Renal cortical epithelial cell (primary cell): ENCODE data around the gene CCDC9B. TPM values are rescaled to one million over a fixed set of nuclear protein-coding genes. Genes with fewer than 3 reads are reported as not detected.

Experiments used
- DNase-seq: peaks from one replicate; pipeline ENCODE4 v3.0.0-alpha.2; 2011; ENCODE audit warnings: low read depth
- total RNA-seq: library from RNA; depleted of rRNA; stranded (reverse); fragments of >200 nt; gene quantifications from 2 replicates; pipeline ENCODE4 v1.2.3, GENCODE V29; 2014

The CCDC9B gene
- total RNA-seq, 1 donor from 2014 or later: 165 TPM

- peak; percentile 27 for DNase-seq
These were observed 30.5 kb downstream of the CCDC9B start for GRCh38 chr15:40310001-40310959.

DNA sequence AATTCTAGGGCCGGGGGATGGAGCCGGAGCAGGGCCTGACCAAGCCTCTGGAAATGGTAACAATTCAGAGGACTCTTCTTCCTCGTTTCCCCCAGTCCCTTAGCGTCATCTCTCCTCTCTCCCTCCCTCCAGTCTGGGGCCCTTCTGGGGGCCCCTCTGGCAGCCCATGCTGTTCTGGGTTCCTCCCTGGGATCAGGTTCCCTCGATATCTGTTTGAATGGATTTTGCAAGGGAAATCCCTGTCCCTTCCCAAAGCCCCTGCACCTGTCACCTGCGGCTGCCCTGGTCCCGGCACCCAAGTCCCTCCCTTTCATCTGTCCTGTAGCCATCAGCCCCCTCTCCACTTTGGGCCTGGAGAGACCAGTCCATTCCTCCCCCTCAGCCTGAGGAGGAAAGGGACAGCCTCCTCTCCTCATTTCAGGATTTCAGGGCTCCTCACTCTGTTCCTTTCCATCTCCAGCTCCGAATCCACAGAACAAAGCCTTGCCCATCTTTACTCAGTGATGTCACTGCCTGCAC, 31.3 kb downstream of the CCDC9B start:
- no peak for DNase-seq

DNA sequence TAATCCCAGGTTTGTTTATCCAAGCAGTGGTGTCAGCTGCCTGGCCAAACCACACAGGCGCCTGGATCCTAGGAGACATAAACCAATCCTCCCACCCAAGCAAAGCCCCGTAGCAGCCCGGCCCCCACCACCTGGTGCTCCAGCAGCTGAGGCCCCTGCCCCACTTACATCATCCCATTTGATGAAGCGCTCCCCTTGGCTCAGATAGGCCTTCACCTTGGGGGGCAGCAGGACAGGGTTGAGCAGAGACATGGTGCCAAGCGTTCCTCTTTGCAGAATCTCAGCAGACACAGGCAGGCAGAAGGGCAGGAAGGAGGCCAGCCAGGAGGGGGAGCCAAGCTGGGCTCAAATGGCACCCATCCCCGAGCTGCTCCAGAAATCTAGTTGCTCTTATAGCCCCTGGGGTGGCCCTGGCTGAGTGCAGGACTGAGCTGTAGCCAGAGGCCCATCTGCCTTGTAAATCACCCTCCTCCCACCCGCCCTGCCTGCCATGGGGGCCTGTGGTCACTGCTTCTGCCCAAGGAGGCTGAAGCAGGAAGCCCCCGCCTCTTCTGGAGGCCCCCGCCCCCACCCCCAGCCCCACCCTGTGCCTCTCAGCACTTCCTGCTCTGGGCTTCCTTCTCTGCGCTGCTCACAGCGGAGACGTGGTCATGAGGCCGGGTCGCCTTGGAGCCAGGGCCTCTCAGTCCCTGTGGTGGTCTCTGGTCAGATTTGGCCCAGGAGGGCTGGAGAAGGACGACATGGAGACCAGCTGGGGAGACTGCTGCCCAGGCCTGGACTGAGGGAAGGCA, 33.1 kb downstream of the CCDC9B start, which contains the start of gene PLCB2:
TSS of gene PLCB2 (minus strand) at position 515 of the 791 bp plus-strand sequence. CDS start at position 252, 263 bp downstream.
- no peak for DNase-seq

DNA sequence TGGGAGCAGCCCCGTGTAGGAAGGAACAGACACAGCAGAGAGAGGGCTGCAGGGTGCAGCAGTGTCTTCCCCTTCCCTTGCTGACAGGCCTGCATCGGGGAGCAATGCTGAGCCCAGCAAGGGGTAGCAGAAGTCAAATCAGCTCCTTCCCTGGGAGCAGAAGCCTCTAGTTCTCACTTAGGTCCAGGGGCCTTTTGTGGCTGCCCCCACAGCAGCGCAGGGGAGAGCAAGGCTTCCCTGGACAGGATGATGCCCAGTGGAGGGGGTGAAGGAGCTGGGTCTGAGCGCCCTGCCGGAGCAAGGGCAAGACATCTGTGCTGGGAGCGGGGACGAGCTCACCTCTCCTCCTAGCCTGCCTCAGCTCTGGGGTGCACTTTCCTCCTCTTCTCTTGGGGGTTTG, 33.8 kb downstream of the CCDC9B start:
- DNase-seq: no peak

GRCh38 chr15:40306371-40306770, 34.4 kb downstream of the CCDC9B start:
- DNase-seq: no peak

DNA sequence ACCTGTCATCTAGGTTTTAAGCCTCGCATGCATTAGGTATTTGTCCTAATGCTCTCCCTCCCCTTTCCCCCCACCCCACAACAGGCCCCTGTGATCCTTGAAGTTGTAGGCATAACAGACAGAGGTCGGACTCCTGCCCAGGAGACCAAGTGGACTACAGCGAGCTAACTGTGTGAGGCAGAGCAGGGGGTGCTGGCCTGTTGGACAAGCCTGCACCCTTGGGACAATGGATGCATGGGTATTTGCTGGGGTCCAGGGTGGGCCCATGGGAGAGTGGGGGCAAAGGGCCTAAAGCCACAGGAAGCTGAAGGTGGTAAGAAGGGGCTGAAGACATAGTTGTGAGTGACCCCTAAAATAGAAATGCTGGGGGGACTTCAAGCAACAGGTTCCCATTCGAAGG, 35.5 kb downstream of the CCDC9B start:
- DNase-seq: no peak

GRCh38 chr15:40303576-40303975, 37.2 kb downstream of the CCDC9B start:
- no peak for DNase-seq

- DNase-seq: no peak
These were observed 37.8 kb downstream of the CCDC9B start for GRCh38 chr15:40302981-40303380.

DNA sequence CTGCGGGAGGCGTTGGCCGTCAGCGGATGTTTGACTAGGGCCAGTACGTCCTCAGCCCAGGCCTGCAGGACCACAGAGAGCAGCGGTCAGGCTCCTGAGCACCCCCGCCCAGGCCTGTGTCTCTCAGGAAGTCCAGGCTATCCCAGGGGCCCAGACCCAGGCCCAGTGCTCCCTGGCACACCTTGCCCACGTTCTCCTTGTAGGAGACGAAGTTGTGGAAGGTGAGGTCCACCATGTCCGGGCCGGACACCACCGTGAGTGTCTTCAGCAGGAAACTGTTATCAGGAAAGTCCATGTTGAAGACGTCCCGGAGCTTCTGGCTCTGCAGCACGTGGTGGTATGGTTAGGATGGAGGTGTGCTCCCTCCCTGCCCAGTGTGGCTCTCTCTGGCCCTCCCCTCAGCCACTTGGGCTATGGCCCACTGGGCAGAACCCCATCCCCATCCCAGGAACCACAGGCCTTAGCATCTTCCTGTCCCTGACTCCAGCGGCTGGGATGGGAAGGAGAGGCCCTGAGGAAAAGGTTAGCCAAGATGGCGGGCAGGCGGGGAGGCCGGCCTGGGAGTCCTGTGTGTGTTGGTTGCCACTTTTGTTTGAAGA, 38.4 kb downstream of the CCDC9B start:
- DNase-seq: no peak

- DNase-seq: no peak
These were observed 39.1 kb downstream of the CCDC9B start for GRCh38 chr15:40301467-40302179.

GRCh38 chr15:40300771-40301170, 40.0 kb downstream of the CCDC9B start:
- DNase-seq: no peak

DNA sequence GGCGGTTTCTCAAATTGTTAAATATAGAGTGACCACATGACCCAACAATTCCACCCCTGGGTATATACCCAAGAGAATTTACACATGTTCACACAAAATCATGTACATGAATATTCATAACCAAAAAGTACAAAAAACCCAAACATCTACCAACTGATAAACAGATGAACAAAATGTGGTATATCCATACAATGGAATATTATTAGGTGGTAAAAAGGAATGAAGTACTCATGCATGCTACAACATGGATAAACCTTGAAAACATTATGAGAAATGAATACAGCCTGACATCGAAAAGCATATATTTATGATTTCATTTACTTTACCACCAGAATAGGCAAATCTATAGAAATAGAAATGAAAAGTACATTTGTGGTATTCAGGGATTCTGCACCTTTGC, 40.4 kb downstream of the CCDC9B start:
- no peak for DNase-seq

- DNase-seq: no peak
These were observed 42.4 kb downstream of the CCDC9B start for GRCh38 chr15:40298216-40298935.

DNA sequence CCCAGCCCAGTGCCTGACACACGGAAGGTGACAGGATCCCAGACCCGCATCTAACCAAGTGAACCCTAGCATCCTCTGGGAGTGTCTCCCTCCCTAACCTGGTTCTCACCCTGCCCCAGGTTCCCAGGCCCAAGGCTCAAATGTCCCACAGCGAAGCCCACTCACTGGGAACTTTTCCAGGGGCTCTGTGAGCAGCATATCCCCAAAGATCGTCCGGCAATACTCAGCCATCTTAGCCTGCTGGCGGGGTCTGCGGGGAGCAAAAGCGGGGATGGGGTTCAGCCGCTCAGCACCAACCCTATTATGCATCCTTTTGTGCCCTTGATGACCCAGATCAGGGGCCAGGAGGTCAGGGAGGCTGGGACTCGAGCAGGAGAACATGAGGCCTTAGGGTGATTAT, 43.4 kb downstream of the CCDC9B start:
- DNase-seq: no peak

DNA sequence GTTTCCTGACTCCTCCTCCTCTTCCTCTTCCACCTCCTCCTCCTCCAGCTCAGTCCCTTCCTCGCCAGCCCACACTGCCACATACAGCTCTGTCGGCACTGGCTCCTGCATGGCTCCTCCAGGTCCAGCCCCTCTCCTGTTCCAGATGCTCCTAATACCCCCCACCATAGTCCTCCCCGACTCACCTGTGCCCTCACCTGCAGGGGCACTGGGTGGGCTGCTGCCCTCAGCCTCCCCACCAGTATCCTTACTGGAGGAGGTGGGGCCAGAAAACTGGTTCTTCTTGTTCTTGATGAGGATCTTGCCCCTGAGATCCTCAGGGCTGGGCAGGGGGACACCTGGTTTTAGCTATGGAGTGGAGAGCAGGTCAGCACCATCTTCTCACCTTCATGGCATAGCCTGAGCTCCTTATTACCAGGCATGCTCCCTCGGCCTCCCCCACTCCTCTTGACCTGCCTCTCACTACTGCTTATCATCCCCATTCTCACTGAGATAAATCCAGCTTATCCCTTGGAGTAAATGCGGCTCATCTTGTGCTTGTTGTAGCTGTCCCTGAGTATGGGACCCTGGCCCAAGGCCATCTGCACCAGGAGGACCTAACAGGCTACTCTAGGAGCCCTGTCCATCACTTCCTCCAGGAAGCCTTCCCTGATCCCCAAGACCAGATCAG, 44.0 kb downstream of the CCDC9B start:
- DNase-seq: no peak

GRCh38 chr15:40295877-40296560, 44.7 kb downstream of the CCDC9B start:
- DNase-seq: no peak

DNA sequence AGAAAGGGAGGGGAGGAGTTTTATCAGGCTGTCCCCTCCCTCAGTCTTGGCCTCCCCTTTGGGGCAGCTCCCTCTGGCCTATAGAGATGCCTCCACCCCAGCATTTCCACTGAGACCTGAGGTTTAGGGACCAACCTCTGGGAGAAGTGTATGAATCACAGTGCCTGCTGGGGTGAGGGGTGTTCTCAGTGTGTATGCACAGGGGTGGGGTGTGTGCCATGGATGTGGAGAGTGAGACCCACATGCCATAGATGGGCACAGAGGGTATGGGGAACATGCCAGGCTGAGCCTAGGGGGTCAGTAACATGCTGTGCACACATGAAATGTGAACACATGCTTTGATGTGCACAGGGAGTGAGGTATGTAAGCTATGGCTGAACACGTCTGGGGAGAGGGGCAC, 45.4 kb downstream of the CCDC9B start:
- DNase-seq: no peak

DNA sequence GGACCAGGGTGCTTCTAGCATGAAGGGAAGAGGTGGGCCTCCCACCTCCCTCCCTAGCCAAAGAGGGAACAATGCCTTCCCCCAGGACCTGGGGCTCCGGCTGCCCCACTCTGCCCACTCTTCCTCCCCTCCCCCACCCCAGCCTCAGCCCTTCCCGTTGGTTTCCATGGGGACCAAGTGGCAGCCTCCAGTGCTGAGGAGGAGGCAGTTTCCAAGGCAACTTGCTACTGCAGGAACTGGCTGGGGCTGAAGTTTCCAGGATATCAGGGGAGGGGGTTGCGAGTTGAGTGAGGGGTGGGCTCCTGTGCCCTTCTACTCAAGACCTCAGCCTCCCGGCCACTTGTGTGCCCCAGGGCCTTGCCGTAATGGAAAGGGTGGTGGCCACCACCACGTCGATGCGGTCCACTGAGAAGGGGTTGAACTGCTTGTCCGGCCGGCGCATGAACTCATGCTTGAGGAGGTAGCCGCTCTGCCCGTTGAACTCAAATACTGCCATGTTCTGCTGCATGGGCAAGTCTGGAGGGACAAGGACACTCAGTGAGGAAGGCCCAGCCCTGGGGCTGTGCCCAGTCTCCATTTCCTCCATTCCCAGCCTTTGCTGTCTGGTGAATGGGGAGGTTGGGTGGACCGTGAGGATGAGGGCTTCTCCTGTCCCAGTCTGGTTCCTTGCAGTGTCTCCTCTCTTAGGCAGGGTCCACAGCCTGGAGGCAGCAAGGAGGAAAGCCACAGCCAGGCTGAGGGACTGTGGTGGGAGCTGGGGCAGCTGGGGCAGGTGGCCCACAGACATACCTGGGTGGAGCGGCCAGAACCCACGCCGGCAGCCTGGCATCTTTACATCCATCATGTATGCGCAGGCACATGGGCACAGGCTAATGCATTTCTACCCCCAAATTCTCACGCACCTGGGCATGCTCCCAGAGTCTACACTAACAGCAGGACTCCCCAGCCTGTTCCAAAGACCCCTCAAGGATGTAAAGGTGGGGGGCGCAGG, 46.5 kb downstream of the CCDC9B start:
- no peak for DNase-seq
